HL-60/S4 (cell line): ENCODE results near the gene ZNF524.
"Not testable (repeated sequence)": the region's sequence is repeated elsewhere in the genome, so short reads cannot be mapped to it uniquely, and the experiment has no call there.

Experiments used
- in situ Hi-C: fragments of 300-500 bp; cut with MboI; formaldehyde crosslinking; loops from 2 replicates; pipeline ENCODE4 v1.14.3; 2022; ENCODE audit warnings: low sequenced_read_pairs

Gene ZNF524

GRCh38 chr19:55599842-55600661 lies at the start of gene ZNF524:
Gene ZNF524 (plus strand): TSS chr19:55600288. CDS start chr19:55602113, 1,825 bp downstream.
- in situ Hi-C loops: no loop called here

- in situ Hi-C loops: no loop called here
Observed at GRCh38 chr19:55550321-55550650, 49.8 kb upstream of the ZNF524 start.

GRCh38 chr19:55552206-55552605 lies 47.9 kb upstream of the ZNF524 start:
- in situ Hi-C loops: no loop called here

GRCh38 chr19:55552620-55553019 lies 47.5 kb upstream of the ZNF524 start:
- in situ Hi-C loops: no loop called here

- in situ Hi-C loops: no loop called here
Observed at GRCh38 chr19:55553217-55554182, 46.6 kb upstream of the ZNF524 start.

GRCh38 chr19:55554302-55554701 lies 45.8 kb upstream of the ZNF524 start:
- in situ Hi-C loops: no loop called here

- in situ Hi-C loops: no loop called here
Observed at GRCh38 chr19:55554741-55555152, 45.3 kb upstream of the ZNF524 start.

GRCh38 chr19:55559684-55560083 lies 40.4 kb upstream of the ZNF524 start:
- in situ Hi-C loops: no loop called here

GRCh38 chr19:55563261-55563690 lies 36.8 kb upstream of the ZNF524 start:
- in situ Hi-C loops: no loop called here

GRCh38 chr19:55566823-55567222 lies 33.3 kb upstream of the ZNF524 start:
- in situ Hi-C loops: no loop called here

GRCh38 chr19:55567708-55568328 lies 32.3 kb upstream of the ZNF524 start:
- in situ Hi-C loops: no loop called here

GRCh38 chr19:55569477-55569876 lies 30.6 kb upstream of the ZNF524 start:
- in situ Hi-C loops: not testable (repeated sequence)

- in situ Hi-C loops: not testable (repeated sequence)
Observed at GRCh38 chr19:55573929-55574328, 26.2 kb upstream of the ZNF524 start.

- in situ Hi-C loops: no loop called here
Observed at GRCh38 chr19:55576746-55577145, 23.3 kb upstream of the ZNF524 start.

GRCh38 chr19:55578031-55578760 lies 21.9 kb upstream of the ZNF524 start:
- in situ Hi-C loops: no loop called here

- in situ Hi-C loops: no loop called here
Observed at GRCh38 chr19:55578761-55579747, 21.0 kb upstream of the ZNF524 start.

GRCh38 chr19:55579766-55580621 lies 20.1 kb upstream of the ZNF524 start:
- in situ Hi-C loops: no loop called here

GRCh38 chr19:55580628-55581144 lies 19.4 kb upstream of the ZNF524 start, which contains the start of gene ZNF579:
Gene ZNF579 (minus strand): TSS chr19:55580848. CDS start chr19:55579639, 1,209 bp downstream.
- in situ Hi-C loops: no loop called here
